GM21786 (cell line): Measurements from ENCODE around the gene HVCN1.
A peak's percentile ranks its signal among the peaks of the same experiment; 100 is the strongest.
"Not testable (repeated sequence)": the region's sequence is repeated elsewhere in the genome, so short reads cannot be mapped to it uniquely, and the experiment has no call there.

Experiments used
- ATAC-seq: cut with Tn5 transposase; IDR thresholded peaks from one replicate; pipeline ENCODE4 v1.9.1; 2021; ENCODE audit not compliant: unreplicated experiment

The HVCN1 gene

DNA sequence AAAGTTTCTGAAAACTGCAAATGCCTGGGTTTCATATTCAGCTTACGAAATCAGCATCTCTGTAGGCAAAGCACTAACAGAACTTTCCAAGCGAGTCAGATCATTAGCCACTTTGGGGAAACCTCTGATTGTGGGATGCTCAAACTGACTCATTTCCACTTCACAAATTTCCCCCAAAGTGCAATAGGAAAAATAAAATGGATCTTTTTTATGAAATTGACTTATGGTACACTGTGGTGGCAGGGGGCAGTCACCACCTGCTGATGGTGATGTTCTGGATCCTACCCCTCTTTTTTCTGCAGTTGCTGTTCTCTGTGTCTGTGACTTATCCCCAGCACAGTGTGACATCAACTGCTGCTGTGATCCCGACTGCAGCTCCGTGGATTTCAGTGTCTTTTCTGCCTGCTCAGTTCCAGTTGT, 69.4 kb downstream of the HVCN1 start:
- ATAC-seq: peak; percentile 61

DNA sequence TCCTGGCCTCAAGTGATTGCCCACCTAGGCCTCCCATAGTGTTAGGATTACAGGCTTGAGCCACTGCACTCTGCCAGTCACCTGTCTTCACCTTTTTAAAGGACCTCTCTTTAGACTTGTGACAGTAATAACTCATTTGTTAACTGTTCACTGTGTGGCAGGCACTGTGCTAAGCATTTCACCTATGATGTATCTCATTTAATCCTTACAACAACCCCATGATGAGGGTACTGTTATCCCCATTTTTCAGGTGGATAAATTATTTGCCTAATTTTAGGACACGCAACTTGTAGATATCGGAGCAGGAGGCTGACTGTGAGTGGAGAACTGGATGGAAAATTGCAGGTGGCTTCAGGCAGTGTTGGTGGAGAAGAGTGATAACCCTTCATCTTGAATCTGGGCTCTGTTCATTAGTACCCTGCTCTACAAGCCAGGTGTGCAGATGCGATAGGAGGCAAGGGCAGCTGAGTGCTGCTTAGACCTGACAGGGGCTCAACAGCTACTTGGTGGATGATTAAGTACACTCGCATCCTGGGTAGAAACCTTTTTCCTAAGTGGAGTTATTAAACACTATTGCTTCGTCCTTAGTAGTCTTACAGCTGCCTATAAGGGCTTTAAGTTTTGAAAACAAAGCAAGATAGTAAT, 72.3 kb downstream of the HVCN1 start:
- no peak for ATAC-seq

- no peak for ATAC-seq
Observed at GRCh38 chr12:110615171-110615570, 73.7 kb downstream of the HVCN1 start.

DNA sequence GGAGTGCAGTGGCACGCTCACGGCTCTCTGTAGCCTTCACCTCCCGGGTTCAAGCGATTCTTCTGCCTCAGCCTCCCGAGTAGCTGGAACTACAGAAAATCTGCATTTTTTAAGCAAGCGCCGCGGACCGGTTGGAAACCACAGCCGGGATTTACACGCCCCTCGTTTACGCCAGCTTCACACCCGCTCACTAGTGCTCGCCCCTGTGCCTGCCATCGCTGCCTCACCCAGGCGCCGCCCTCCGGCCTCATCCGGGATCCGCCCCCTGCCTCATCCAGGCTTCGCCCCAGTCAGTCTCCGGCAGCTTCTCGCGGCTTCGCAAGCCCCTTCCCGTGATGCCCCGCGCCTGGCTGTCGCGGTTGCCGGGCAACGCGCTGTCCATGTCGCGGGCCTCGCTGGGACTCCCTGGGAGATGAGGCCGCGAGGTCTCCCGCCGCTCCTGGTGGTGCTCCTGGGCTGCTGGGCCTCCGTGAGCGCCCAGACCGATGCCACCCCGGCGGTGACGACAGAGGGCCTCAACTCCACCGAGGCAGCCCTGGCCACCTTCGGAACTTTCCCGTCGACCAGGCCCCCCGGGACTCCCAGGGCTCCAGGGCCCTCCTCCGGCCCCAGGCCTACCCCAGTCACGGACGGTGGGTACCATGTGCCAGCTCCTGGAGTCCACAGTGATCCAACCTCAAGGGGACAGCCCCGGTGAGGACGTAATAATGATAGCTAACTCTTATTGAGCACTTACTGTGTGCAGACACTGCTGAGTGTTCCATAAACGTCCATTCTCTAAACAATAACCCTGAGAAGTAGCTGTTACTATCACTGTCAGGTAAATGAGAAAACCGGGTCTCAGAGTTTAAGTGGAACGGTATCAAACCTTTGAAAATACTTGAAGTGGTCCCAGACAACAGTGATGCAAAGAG, 74.9 kb downstream of the HVCN1 start, which contains the start of gene TCTN1:
Gene TCTN1 (plus strand): TSS at position 359 of the 914 bp plus-strand sequence. CDS start 54 bp downstream, at position 413.
- peak; percentile 95 for ATAC-seq

DNA sequence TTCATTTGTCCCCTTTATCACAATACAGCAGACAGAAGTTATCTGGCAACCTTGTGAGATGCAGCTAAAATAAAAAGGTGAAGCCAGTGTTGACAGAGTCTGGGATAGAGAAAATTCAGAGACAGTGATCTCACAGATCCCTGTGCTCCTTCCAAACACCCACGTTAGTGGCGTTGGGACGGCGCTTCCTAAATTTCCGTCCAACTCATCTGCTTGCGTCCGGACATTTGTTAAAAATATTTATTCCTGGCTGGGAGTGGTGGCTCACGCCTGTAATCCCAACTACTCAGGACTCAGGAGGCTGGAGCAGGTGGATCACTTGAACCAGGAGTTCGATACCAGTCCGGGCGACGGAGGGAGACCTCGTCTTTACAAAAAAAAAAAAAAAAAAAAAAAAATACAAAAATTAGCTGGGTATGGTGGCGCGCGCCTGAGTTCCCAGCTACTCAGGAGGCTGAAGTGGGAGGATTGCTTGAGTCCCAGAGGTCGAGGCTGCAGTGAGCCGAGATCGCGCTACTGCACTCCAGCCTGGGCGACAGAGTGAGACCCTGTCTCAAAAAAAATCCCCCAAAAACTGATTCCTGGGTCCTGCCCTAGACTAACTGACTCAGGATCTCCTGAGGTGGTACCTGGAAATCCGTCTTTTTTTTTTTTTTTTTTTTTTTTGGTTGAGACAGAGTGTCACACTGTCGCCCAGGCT, 75.7 kb downstream of the HVCN1 start:
- ATAC-seq: no peak

DNA sequence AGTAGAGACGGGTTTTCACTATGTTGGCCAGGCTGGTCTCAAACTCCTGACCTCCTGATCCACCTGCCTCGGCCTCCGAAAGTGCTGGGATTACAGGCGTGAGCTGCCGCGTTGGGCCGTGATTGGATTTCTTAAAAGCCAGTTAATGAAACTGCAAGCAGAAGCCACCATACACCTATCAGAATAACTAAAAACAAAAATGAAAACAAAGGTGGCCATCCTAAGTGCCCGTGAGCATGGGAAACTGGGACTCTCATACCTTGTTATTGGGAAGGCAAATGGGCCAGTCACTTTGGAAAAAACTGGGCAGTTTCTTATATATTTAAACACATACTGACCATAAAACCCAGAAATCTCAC, 82.7 kb downstream of the HVCN1 start:
- ATAC-seq: no peak

- ATAC-seq: not testable (repeated sequence)
Observed at GRCh38 chr12:110602085-110602814, 86.7 kb downstream of the HVCN1 start.

DNA sequence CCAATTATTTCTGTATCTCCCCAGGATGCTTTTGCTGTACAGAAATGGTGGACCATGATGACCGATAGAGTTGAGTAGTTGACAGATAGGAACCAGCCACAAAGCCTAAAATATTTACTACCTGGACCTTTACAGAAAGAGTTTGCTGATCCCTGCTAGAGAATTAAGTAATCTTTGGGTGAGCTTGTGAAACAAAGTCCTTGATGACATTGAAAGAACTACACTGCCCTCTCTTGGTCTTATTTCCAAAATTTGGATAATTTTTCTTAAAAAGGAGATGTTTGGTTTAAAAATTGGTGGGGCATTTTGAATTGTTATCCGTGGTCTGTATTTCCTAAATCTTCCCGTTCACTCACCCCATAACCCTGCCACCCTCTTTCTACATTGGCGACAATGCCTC, 88.7 kb downstream of the HVCN1 start:
- no peak for ATAC-seq

DNA sequence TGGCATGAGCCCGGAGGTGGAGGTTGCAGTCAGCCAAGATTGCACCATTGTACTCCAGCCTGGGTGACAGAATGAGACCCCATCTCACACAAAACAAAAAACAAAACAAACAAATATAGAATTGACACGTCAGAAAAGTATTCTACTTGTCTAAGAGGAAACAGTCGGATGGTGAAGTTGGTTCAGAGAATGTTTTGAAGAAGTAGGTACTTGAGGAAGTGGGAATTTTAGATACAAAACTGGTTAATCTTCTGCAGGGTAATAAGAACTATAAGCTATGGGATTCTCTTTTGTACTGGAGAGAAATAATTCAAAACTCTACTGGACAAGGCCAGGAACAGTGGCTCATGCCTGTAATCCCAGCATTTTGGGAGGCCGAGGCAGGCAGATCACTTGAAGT, 89.6 kb downstream of the HVCN1 start:
- no peak for ATAC-seq
